Neuron (in vitro differentiated cells): Measurements from ENCODE around the gene TBX1.

Experiments
- H2AFZ ChIP-seq: one replicate; pipeline ENCODE4 v1.6.1; 2013; ENCODE audit warnings: low read depth, mild to moderate bottlenecking, inconsistent platforms, low read length, moderate library complexity
- H3K27me3 ChIP-seq: one replicate; pipeline ENCODE4 v1.6.1; 2013; ENCODE audit warnings: low read length; ENCODE audit not compliant: insufficient read depth
- H3K36me3 ChIP-seq: one replicate; pipeline ENCODE4 v1.6.1; 2013; ENCODE audit warnings: low read length; ENCODE audit not compliant: insufficient read depth
- H3K4me1 ChIP-seq: one replicate; pipeline ENCODE4 v1.6.1; 2013; ENCODE audit warnings: low read length; ENCODE audit not compliant: insufficient read depth
- H3K4me3 ChIP-seq: 2 replicates; pipeline ENCODE4 v1.5.1; 2013; ENCODE audit warnings: mild to moderate bottlenecking, low read length, moderate library complexity
- H3K9me3 ChIP-seq: one replicate; pipeline ENCODE4 v1.6.1; 2013; ENCODE audit warnings: low read length

The TBX1 gene

DNA sequence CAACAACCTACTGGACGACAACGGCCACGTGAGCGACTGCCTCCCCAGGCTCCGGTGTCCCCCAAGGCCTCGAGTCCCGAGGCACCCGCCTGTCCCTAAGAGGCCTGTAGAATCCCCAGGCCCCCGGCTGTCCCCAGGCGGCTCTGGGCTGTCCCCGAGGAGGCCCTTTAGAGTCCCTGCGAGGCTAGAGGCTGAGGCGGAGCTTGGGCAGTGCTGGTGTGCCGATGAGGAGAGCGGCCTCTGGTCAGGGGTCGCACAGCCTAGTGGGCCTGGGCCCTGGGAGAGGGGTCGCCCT, 3.7 kb downstream of the TBX1 start:
- peaks cover 87% of the 10 kb centered on the region for H3K27me3 ChIP-seq
- H3K4me1 ChIP-seq = peaks cover 9% of the 10 kb centered on the region

DNA sequence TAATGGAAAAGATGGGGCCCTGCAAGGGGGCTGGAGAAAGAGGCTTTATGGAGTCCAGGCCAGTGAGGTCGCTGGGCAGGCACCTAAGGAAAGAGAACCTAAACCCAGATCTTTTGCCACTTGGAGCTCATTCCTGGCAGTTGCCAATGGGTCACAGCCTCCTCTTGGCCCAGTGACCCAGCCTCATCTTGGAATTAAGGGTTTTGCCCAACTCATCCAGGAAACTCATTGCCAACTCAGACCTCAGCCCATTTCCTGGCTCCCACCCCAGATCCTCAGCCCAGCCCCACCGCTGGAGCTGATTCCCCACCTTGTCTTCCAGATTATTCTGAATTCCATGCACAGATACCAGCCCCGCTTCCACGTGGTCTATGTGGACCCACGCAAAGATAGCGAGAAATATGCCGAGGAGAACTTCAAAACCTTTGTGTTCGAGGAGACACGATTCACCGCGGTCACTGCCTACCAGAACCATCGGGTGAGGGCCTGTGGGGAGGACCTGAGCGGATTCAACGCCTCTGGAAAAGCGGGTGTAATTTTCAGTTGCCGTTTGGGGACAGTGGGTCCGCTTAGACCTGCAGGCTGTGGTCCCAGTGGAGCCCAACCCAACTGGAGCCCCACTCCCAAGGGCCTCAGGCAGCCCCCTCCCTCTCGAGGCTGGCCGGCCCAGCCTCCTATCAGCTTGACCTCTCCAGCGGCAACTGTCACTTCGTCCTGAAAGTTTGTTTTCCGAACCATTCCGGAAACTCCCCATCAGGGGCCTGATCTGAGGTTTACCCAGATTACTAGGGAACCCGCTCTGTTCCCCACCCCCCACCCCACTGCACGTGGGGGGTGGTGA, 4.3 kb downstream of the TBX1 start:
- Histone ChIP-seq H3K9me3 (peaks cover 11% of the 10 kb centered on the region), H2AFZ (no peak overlapping the region), H3K4me1 (peaks cover 9% of the 10 kb centered on the region), H3K4me3 (no peak overlapping the region), H3K36me3 (no peaks in the 10 kb centered on the region), H3K27me3 (peaks cover 87% of the 10 kb centered on the region)

More for the DNA sequence above, 3.7 kb downstream of the TBX1 start:
- Histone ChIP-seq H2AFZ (no peak overlapping the region), H3K36me3 (no peaks in the 10 kb centered on the region), H3K4me3 (no peak overlapping the region), H3K9me3 (peaks cover 11% of the 10 kb centered on the region)

DNA sequence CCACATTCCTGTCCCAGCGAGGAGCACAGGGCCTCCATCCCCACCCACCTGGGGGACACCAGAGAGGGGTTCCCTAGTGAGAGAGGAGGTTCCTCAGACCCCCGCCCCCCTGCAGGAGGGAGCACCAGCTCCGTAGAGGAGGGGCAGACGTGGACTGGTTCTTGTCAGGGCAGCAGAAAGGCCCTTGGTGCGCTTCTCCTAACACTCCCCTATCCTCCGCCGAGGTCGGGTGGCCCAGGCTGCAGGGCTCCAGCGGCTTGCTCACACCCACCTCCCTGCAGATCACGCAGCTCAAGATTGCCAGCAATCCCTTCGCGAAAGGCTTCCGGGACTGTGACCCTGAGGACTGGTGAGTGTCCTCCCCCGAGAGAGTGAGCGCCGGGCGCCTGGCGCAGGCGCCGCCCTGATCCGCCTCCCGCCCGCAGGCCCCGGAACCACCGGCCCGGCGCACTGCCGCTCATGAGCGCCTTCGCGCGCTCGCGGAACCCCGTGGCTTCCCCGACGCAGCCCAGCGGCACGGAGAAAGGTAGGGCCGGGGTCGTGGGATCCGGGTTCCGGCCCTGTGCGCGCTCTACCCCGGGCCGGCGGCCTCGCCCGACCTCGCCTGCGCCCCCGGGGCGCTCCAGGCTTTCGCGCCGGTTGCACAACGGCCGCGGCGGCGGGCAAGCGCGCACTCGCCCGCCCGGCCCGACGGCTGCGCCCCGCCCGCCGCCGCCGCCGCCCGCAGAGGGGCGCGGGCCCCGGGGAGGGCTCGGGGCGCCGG, 5.1 kb downstream of the TBX1 start:
- H3K4me1 ChIP-seq = peaks cover 9% of the 10 kb centered on the region
- H3K36me3 ChIP-seq = no peaks in the 10 kb centered on the region
- no peak overlapping the region for H3K4me3 ChIP-seq
- peaks cover 93% of the 10 kb centered on the region for H3K27me3 ChIP-seq
- peaks cover 11% of the 10 kb centered on the region for H3K9me3 ChIP-seq
- H2AFZ ChIP-seq = no peak overlapping the region

- Histone ChIP-seq H2AFZ (no peak overlapping the region), H3K4me3 (no peak overlapping the region), H3K27me3 (peaks cover 96% of the 10 kb centered on the region), H3K4me1 (peaks cover 6% of the 10 kb centered on the region), H3K9me3 (peaks cover 11% of the 10 kb centered on the region), H3K36me3 (no peaks in the 10 kb centered on the region)
Measured at GRCh38 chr22:19766240-19766510, 5.6 kb downstream of the TBX1 start.

DNA sequence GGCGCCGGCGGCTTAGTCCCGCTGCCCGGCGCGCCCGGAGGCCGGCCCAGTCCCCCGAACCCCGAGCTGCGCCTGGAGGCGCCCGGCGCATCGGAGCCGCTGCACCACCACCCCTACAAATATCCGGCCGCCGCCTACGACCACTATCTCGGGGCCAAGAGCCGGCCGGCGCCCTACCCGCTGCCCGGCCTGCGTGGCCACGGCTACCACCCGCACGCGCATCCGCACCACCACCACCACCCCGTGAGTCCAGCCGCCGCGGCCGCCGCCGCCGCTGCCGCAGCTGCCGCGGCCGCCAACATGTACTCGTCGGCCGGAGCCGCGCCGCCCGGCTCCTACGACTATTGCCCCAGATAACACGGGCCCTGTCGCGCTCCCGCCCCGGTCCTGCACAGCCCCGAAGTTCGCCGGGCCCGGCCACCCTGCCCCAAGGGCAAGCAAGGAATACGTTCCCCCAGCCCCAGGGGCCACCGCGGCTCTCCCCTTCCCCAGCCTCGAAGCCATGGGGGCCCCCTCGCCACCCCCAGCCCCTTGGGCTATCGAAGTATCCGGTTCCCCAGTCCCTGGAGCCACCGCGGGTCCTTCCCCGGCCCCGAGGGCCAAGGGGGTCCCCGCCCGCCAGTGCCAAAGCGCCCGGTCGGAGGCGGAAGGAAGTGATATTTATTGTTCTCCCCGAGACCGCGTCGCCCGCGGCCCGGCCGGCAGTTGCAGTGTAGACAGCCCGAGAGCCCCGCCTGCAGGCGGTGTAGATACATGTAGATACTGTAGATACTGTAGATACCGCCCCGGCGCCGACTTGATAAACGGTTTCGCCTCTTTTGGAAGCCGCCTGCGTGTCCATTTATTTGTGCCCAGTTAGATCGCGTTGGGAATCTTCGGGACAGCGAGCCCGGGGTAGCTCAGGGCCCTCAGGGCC, 6.2 kb downstream of the TBX1 start:
- Histone ChIP-seq H3K27me3 (peaks cover 96% of the 10 kb centered on the region), H2AFZ (no peak overlapping the region), H3K36me3 (no peaks in the 10 kb centered on the region), H3K4me1 (peaks cover 6% of the 10 kb centered on the region), H3K4me3 (no peak overlapping the region), H3K9me3 (peaks cover 11% of the 10 kb centered on the region)

DNA sequence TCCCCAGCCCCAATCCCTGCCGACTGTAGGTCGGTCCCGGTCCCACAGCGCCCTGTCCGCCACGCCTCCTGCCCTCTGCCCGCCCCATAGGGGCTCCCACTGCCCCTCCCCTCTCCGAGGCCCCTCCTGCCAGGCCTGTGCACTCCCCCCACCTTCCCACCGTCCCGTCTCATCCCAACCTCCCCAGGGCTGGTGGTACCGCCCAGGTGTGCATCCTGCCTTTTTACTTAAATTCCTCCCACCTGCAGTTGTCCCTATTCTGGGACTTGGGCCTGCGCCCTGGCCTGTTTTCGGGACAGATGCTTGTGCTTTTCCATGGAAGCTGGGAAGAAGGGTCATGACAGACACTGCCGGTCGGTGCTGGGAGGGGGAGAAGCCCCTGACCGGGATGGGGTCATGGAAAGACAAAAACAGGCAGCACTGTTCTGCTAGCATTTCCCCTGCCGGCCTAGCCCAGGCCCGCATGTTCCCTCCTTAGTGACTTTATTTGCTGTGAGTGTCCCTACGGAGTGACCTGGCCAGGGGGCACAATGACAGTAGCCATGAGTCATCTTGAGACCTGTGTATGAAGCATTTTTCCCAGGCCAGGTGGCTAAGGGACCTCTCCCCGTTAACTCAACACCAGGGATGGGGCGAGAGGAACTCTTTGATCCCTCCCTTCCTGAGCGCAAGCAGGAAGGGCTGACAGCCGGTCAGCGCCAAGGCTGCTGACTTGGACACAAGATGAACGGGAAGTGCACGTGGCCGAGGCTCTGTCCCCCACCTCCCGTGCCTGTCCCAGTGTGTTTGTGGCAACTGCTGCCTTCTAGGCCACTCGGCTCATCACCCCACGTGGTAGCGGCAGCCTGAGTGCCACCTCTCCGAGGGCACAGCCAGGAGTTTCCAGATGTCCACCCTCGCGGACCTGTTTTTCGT, 7.1 kb downstream of the TBX1 start:
- Histone ChIP-seq H3K4me3 (no peak overlapping the region), H3K9me3 (peaks cover 11% of the 10 kb centered on the region), H3K36me3 (no peaks in the 10 kb centered on the region), H2AFZ (no peak overlapping the region), H3K27me3 (peaks cover 93% of the 10 kb centered on the region), H3K4me1 (peaks cover 6% of the 10 kb centered on the region)

DNA sequence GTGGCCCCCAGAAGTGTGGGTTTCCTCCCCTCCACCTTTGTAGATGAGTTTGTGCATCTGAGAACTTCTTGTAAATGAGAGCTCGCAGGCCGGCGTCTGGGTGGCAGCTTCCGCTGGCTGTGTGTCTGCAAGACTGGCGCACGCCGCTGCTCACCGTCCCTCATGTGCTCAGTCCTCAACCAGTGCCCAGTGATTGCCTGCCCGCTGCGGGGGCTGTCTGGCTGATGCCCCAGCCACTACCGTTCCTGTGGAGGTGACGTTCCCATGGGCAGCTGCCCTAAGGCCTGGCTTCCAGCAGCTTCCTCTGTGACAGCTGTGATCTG, 8.8 kb downstream of the TBX1 start:
- H2AFZ ChIP-seq = no peak overlapping the region
- peaks cover 91% of the 10 kb centered on the region for H3K27me3 ChIP-seq
- no peaks in the 10 kb centered on the region for H3K36me3 ChIP-seq
- peaks cover 6% of the 10 kb centered on the region for H3K4me1 ChIP-seq
- H3K9me3 ChIP-seq = no peaks in the 10 kb centered on the region
- H3K4me3 ChIP-seq = no peak overlapping the region

GRCh38 chr22:19770349-19771220, 10.0 kb downstream of the TBX1 start:
- H3K27me3 ChIP-seq = peaks cover 84% of the 10 kb centered on the region
- H3K9me3 ChIP-seq = no peaks in the 10 kb centered on the region
- H2AFZ ChIP-seq = no peak overlapping the region
- H3K4me3 ChIP-seq = no peak overlapping the region
- H3K36me3 ChIP-seq = no peaks in the 10 kb centered on the region
- peaks cover 6% of the 10 kb centered on the region for H3K4me1 ChIP-seq

DNA sequence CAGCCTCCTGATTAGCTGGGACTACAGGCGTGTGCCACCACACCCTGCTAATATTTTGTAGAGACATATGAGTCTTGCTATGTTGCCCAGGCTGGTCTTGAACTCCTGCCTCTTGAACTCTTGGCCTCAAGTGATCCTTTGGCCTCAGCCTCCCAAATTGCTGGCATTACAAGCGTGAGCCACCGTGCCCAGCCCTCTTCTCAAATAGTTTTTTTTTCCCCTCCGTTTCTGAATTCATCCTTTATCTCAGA, 11.8 kb downstream of the TBX1 start:
- Histone ChIP-seq H3K9me3 (no peaks in the 10 kb centered on the region), H2AFZ (no peak overlapping the region), H3K36me3 (no peaks in the 10 kb centered on the region), H3K4me1 (peaks cover 6% of the 10 kb centered on the region), H3K27me3 (peaks cover 74% of the 10 kb centered on the region), H3K4me3 (no peak overlapping the region)

DNA sequence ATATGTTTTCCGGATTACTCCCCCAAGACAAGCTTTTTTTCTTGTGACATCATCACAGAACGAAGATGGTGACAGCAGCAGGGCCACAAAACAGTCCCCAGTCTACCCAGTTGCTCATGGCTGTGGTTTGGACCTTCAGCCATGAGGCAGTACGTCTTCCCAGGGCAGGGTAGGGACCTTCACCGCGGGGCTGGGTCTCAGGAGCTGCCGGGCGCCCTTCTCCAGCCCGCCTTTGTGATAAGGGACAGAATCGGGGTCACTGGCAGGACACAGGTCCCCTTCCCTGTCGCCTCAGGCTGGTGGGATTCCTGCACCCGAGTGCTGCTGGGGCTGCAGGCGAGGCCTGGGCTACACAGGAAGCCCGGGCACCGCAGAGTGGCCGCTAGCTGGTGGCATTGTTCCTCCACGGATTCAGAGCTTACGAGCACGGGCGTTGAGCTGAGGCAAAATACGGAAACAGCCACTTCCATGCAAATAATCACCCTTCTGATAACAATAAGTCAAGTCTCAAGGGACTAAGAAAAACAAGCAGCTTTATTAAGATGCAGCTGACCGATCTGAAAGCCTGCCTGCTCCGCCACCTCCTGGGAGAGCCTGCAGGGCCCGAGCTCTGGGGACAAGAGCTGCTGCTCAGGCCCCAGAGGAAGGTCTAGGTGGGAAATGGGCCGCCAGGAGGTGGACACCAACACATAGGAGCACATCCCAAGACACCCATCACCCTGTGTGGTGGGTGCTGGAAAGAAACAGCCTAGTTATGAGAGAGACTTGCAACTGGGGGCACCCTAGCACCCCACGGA, 12.3 kb downstream of the TBX1 start:
- peaks cover 68% of the 10 kb centered on the region for H3K27me3 ChIP-seq
- no peak overlapping the region for H2AFZ ChIP-seq
- H3K4me1 ChIP-seq = peaks cover 2% of the 10 kb centered on the region
- no peak overlapping the region for H3K4me3 ChIP-seq
- no peaks in the 10 kb centered on the region for H3K36me3 ChIP-seq
- H3K9me3 ChIP-seq = no peaks in the 10 kb centered on the region

DNA sequence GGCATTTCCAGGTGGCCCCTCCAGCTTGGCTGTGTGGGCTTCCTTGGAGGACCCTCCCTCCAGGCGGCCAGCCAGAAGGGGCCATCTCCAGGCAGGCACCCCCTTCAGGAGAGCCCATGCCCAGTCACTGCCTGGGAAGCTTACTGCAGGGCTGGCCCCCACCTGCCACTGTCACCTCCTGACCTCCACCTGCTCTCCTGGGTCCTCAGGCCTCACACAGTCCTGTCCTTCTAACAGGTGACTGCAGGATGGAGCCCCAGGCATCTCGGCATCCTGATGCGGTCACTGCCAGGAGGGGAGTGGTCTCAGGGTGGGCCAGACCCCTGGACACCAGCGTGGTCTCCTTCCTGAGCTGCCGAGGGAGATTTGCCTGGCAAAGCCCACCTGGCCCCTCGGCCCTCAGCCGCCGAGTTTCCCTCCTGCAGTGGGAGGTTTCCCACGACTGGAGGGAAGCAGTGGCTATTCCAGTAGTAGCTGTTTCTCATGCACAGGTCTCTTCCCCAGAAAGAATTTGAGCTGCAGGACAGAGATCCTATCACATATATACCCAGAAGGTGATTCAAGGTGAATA, 13.0 kb downstream of the TBX1 start:
- Histone ChIP-seq H3K4me1 (no peaks in the 10 kb centered on the region), H3K4me3 (no peak overlapping the region), H3K9me3 (no peaks in the 10 kb centered on the region), H2AFZ (no peak overlapping the region), H3K27me3 (peaks cover 61% of the 10 kb centered on the region), H3K36me3 (no peaks in the 10 kb centered on the region)
